ENCODE measurements around the gene ATG3. TPM values are rescaled to one million over a fixed set of nuclear protein-coding genes. Genes with fewer than 3 reads are reported as not detected.

Gene ATG3
- total and polyA plus RNA-seq, 2 experiments from 2014 or later, result 68.1 to 93.9 TPM

GRCh38 chr3:112491373-112491772 lies 70.4 kb downstream of the ATG3 start (continued):
- TF ChIP-seq, protein P1, sequence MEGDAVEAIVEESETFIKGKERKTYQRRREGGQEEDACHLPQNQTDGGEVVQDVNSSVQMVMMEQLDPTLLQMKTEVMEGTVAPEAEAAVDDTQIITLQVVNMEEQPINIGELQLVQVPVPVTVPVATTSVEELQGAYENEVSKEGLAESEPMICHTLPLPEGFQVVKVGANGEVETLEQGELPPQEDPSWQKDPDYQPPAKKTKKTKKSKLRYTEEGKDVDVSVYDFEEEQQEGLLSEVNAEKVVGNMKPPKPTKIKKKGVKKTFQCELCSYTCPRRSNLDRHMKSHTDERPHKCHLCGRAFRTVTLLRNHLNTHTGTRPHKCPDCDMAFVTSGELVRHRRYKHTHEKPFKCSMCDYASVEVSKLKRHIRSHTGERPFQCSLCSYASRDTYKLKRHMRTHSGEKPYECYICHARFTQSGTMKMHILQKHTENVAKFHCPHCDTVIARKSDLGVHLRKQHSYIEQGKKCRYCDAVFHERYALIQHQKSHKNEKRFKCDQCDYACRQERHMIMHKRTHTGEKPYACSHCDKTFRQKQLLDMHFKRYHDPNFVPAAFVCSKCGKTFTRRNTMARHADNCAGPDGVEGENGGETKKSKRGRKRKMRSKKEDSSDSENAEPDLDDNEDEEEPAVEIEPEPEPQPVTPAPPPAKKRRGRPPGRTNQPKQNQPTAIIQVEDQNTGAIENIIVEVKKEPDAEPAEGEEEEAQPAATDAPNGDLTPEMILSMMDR (conservative IDR thresholded peaks at IDR 0.05; ENCODE audit: low read depth in 2 of 2), result no peak
- TF ChIP-seq EZH2phosphoT487 (IDR thresholded peaks at IDR 0.05; ENCODE audit: unreplicated experiment), result no peak
- TF ChIP-seq NANOG (IDR thresholded peaks at IDR 0.05; ENCODE audit: borderline replicate concordance), result no peak

GRCh38 chr3:112489674-112490479 lies 71.9 kb downstream of the ATG3 start:
- Mint-ChIP-seq H3K9me3 (peaks cover 4% of the 10 kb centered on the region; the same call in 1 of the 3 replicates), H3K27me3 (ENCODE audit: insufficient read depth, low read depth, poor library complexity) (no peaks in the 10 kb centered on the region), H3K4me1 (no peaks in the 10 kb centered on the region), H3K27ac (no peak overlapping the region), H3K36me3 (ENCODE audit: low read depth) (no peaks in the 10 kb centered on the region), H3K4me3 (no peak overlapping the region)
- no peaks in the 10 kb centered on the region; the same call in 1 of the 2 replicates for H3K9me2 ChIP-seq (ENCODE audit: insufficient read depth)
- ATAC-seq (no peak), DNase-seq (ENCODE audit: low spot score) (no peak)
- TF ChIP-seq STAT1 (IDR thresholded peaks at IDR 0.05; ENCODE audit: unreplicated experiment) (no peak), ZNF331 (CRISPR knock-in tag; IDR thresholded peaks at IDR 0.05; ENCODE audit: low read depth) (no peak), EZH2phosphoT487 (IDR thresholded peaks at IDR 0.05; ENCODE audit: unreplicated experiment) (no peak)
- TF ChIP-seq, protein P2, sequence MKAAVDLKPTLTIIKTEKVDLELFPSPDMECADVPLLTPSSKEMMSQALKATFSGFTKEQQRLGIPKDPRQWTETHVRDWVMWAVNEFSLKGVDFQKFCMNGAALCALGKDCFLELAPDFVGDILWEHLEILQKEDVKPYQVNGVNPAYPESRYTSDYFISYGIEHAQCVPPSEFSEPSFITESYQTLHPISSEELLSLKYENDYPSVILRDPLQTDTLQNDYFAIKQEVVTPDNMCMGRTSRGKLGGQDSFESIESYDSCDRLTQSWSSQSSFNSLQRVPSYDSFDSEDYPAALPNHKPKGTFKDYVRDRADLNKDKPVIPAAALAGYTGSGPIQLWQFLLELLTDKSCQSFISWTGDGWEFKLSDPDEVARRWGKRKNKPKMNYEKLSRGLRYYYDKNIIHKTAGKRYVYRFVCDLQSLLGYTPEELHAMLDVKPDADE (IDR thresholded peaks at IDR 0.05), result no peak
- H3K4me2 ChIP-seq, result no peak overlapping the region
- H4K20me1 ChIP-seq (replicated peaks; ENCODE audit: insufficient read depth), result no peaks in the 10 kb centered on the region
- no peaks in the 10 kb centered on the region for H3K4me1 ChIP-seq (ENCODE audit: insufficient read depth)
- no peak overlapping the region for H2AFZ ChIP-seq
- H3K4me3 ChIP-seq, result no peak overlapping the region
- no peak overlapping the region for H3K27ac ChIP-seq (ENCODE audit: low read depth)
- H3K27me3 ChIP-seq (ENCODE audit: insufficient read depth), result no peaks in the 10 kb centered on the region
- no peaks in the 10 kb centered on the region for H3K79me2 ChIP-seq (replicated peaks; ENCODE audit: insufficient read depth)
- no peaks in the 10 kb centered on the region for H3K36me3 ChIP-seq (ENCODE audit: insufficient read depth)
- no peaks in the 10 kb centered on the region for H3F3A ChIP-seq (replicated peaks; ENCODE audit: low read depth)

DNA sequence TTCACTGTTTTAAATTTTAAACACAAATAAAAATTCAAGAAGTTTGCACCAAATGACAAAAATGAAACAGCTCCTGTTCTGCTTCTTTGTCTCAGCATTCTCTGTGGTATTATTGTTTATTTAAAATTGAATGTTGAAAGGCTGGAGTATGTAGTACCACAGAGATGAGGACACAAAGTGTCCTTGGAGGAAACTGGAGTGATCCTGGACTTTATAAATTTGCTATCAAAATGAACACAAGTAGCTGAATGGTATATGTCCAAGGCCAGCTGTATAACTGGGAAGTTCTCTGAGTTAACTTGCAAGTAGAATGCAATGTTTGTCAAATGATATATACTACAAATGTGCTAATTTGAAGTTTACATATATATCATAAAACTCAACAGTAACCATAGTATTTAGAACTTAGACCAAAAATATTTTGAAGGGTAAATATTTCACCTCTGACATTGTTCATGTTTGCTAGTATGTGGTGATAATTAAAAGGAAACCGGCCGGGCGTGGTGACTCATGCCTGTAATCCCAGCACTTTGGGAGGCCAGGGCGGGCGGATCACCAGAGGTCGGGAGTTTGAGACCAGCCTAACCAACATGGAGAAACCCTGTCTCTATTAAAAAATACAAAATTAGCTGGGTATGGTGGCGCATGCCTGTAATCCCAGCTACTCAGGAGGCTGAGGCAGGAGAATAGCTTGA lies 74.8 kb downstream of the ATG3 start:
- H3K4me2 ChIP-seq, result no peak overlapping the region
- H3K27me3 Mint-ChIP-seq (ENCODE audit: insufficient read depth, low read depth, poor library complexity), result no peaks in the 10 kb centered on the region
- TF ChIP-seq CREB1 (CRISPR knock-in tag; IDR thresholded peaks at IDR 0.05; ENCODE audit: low read depth) (no peak), STAT1 (IDR thresholded peaks at IDR 0.05; ENCODE audit: unreplicated experiment) (no peak), ZNF114 (CRISPR knock-in tag; IDR thresholded peaks at IDR 0.05) (no peak), EZH2phosphoT487 (IDR thresholded peaks at IDR 0.05; ENCODE audit: unreplicated experiment) (no peak)
- TF ChIP-seq, protein P3, sequence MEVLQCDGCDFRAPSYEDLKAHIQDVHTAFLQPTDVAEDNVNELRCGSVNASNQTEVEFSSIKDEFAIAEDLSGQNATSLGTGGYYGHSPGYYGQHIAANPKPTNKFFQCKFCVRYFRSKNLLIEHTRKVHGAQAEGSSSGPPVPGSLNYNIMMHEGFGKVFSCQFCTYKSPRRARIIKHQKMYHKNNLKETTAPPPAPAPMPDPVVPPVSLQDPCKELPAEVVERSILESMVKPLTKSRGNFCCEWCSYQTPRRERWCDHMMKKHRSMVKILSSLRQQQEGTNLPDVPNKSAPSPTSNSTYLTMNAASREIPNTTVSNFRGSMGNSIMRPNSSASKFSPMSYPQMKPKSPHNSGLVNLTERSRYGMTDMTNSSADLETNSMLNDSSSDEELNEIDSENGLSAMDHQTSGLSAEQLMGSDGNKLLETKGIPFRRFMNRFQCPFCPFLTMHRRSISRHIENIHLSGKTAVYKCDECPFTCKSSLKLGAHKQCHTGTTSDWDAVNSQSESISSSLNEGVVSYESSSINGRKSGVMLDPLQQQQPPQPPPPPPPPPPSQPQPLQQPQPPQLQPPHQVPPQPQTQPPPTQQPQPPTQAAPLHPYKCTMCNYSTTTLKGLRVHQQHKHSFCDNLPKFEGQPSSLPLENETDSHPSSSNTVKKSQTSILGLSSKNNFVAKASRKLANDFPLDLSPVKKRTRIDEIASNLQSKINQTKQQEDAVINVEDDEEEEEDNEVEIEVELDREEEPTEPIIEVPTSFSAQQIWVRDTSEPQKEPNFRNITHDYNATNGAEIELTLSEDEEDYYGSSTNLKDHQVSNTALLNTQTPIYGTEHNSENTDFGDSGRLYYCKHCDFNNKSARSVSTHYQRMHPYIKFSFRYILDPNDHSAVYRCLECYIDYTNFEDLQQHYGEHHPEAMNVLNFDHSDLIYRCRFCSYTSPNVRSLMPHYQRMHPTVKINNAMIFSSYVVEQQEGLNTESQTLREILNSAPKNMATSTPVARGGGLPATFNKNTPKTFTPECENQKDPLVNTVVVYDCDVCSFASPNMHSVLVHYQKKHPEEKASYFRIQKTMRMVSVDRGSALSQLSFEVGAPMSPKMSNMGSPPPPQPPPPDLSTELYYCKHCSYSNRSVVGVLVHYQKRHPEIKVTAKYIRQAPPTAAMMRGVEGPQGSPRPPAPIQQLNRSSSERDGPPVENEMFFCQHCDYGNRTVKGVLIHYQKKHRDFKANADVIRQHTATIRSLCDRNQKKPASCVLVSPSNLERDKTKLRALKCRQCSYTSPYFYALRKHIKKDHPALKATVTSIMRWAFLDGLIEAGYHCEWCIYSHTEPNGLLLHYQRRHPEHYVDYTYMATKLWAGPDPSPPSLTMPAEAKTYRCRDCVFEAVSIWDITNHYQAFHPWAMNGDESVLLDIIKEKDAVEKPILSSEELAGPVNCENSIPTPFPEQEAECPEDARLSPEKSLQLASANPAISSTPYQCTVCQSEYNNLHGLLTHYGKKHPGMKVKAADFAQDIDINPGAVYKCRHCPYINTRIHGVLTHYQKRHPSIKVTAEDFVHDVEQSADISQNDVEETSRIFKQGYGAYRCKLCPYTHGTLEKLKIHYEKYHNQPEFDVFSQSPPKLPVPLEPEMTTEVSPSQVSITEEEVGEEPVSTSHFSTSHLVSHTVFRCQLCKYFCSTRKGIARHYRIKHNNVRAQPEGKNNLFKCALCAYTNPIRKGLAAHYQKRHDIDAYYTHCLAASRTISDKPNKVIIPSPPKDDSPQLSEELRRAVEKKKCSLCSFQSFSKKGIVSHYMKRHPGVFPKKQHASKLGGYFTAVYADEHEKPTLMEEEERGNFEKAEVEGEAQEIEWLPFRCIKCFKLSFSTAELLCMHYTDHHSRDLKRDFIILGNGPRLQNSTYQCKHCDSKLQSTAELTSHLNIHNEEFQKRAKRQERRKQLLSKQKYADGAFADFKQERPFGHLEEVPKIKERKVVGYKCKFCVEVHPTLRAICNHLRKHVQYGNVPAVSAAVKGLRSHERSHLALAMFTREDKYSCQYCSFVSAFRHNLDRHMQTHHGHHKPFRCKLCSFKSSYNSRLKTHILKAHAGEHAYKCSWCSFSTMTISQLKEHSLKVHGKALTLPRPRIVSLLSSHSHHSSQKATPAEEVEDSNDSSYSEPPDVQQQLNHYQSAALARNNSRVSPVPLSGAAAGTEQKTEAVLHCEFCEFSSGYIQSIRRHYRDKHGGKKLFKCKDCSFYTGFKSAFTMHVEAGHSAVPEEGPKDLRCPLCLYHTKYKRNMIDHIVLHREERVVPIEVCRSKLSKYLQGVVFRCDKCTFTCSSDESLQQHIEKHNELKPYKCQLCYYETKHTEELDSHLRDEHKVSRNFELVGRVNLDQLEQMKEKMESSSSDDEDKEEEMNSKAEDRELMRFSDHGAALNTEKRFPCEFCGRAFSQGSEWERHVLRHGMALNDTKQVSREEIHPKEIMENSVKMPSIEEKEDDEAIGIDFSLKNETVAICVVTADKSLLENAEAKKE (CRISPR knock-in tag; IDR thresholded peaks at IDR 0.05), result no peak

More for the DNA sequence above, 74.8 kb downstream of the ATG3 start:
- Mint-ChIP-seq H3K4me1 (no peaks in the 10 kb centered on the region), H3K27ac (no peak overlapping the region), H3K9me3 (no peaks in the 10 kb centered on the region; the same call in 2 of the 3 replicates), H3K36me3 (ENCODE audit: low read depth) (no peaks in the 10 kb centered on the region), H3K4me3 (no peak overlapping the region)
- no peak overlapping the region for H3K4me3 ChIP-seq
- no peaks in the 10 kb centered on the region for H3K79me2 ChIP-seq (replicated peaks; ENCODE audit: insufficient read depth)
- no peak for ATAC-seq
- H3K36me3 ChIP-seq (ENCODE audit: insufficient read depth), result no peaks in the 10 kb centered on the region
- no peak for DNase-seq (ENCODE audit: low spot score)
- H3K27ac ChIP-seq (ENCODE audit: low read depth), result no peak overlapping the region
- no peaks in the 10 kb centered on the region for H3K4me1 ChIP-seq (ENCODE audit: insufficient read depth)
- no peaks in the 10 kb centered on the region for H3K27me3 ChIP-seq (ENCODE audit: insufficient read depth)
- no peaks in the 10 kb centered on the region for H3F3A ChIP-seq (replicated peaks; ENCODE audit: low read depth)
- H2AFZ ChIP-seq, result no peak overlapping the region
- no peaks in the 10 kb centered on the region for H4K20me1 ChIP-seq (replicated peaks; ENCODE audit: insufficient read depth)
- H3K9me2 ChIP-seq (ENCODE audit: insufficient read depth), result no peaks in the 10 kb centered on the region; the same call in 1 of the 2 replicates

All from GM23338 (cell line).